Measurements from ENCODE around the gene PPP1R9B. TPM values are rescaled to one million over a fixed set of nuclear protein-coding genes. Genes with fewer than 3 reads are reported as not detected.

The PPP1R9B gene
- 45.6 and 51.5 TPM in 2 replicates for total RNA-seq (ENCODE audit: low replicate concordance)
- long read RNA-seq, partial matches to known transcripts, result 0 of 1 reads
- long read RNA-seq, other reads (novel, unspliced or antisense), result 1 of 1 reads

GRCh38 chr17:50150354-50151040, at the start of gene PPP1R9B:
PPP1R9B (minus strand) TSS chr17:50150677; CDS start chr17:50150513, 164 bp downstream.
- H3K9me3 Mint-ChIP-seq, result no peaks in the 10 kb centered on the region
- H3K4me3 Mint-ChIP-seq, result peak within 1 kb of the TSS; percentile 95
- H3K4me1 Mint-ChIP-seq (ENCODE audit: unreplicated experiment), result peaks cover 28% of the 10 kb centered on the region
- TF ChIP-seq CTCF (conservative IDR thresholded peaks at IDR 0.05), result no peak
- peak within 1 kb of the TSS; percentile 89 for H3K27ac Mint-ChIP-seq
- no peak for DNase-seq (ENCODE audit: extremely low spot score, unreplicated experiment)
- H3K36me3 Mint-ChIP-seq, result no peaks in the 10 kb centered on the region
- no peaks in the 10 kb centered on the region for H3K27me3 Mint-ChIP-seq

- H3K4me1 Mint-ChIP-seq (ENCODE audit: unreplicated experiment), result peaks cover 22% of the 10 kb centered on the region
- H3K4me3 Mint-ChIP-seq, result peak overlapping the region; percentile 92
- no peaks in the 10 kb centered on the region for H3K9me3 Mint-ChIP-seq
- peaks cover 39% of the 10 kb centered on the region for H3K27me3 Mint-ChIP-seq
- TF ChIP-seq CTCF (conservative IDR thresholded peaks at IDR 0.05), result no peak
- H3K27ac Mint-ChIP-seq, result peak overlapping the region; percentile 96
- DNase-seq (ENCODE audit: extremely low spot score, unreplicated experiment), result peak; percentile 86
- H3K36me3 Mint-ChIP-seq, result no peaks in the 10 kb centered on the region
These were observed 49.5 kb upstream of the PPP1R9B start for GRCh38 chr17:50199803-50200456.

GRCh38 chr17:50199211-50199802, 48.8 kb upstream of the PPP1R9B start:
- H3K36me3 Mint-ChIP-seq, result no peaks in the 10 kb centered on the region
- H3K4me1 Mint-ChIP-seq (ENCODE audit: unreplicated experiment), result peaks cover 20% of the 10 kb centered on the region

GRCh38 chr17:50198026-50198669, 47.7 kb upstream of the PPP1R9B start:
- peak overlapping the region; percentile 84 for H3K27ac Mint-ChIP-seq
- H3K36me3 Mint-ChIP-seq, result no peaks in the 10 kb centered on the region

More at GRCh38 chr17:50199211-50199802, 48.8 kb upstream of the PPP1R9B start:
- Mint-ChIP-seq H3K27me3 (peaks cover 37% of the 10 kb centered on the region), H3K9me3 (no peaks in the 10 kb centered on the region), H3K27ac (peak overlapping the region; percentile 96), H3K4me3 (peak overlapping the region; percentile 92)
- no peak for TF ChIP-seq CTCF (conservative IDR thresholded peaks at IDR 0.05)
- DNase-seq (ENCODE audit: extremely low spot score, unreplicated experiment), result no peak

More at GRCh38 chr17:50198026-50198669, 47.7 kb upstream of the PPP1R9B start:
- Mint-ChIP-seq H3K27me3 (peaks cover 37% of the 10 kb centered on the region), H3K4me3 (peak overlapping the region; percentile 82), H3K9me3 (no peaks in the 10 kb centered on the region), H3K4me1 (ENCODE audit: unreplicated experiment) (peaks cover 20% of the 10 kb centered on the region)
- peak; percentile 76 for TF ChIP-seq CTCF (conservative IDR thresholded peaks at IDR 0.05)
- no peak for DNase-seq (ENCODE audit: extremely low spot score, unreplicated experiment)

All from type B pancreatic cell (in vitro differentiated cells).